Uterus (tissue), 2 donors: ENCODE measurements around the gene HNRNPAB.

Experiments used
- CTCF ChIP-seq, 4 experiments: fragments of 200-600 bp in 2 of 4; fragments of 450-650 bp in 2 of 4; sonication (generic) in 2 of 4; IDR thresholded peaks; one replicate each; pipeline ENCODE4 v1.5.1; 2016 to 2019; ENCODE audit warnings: antibody characterized with exemption in 4 of 4, mild to moderate bottlenecking in 2 of 4, moderate library complexity in 1 of 4
- POLR2A ChIP-seq, 2 donors: fragments of 450-650 bp; IDR thresholded peaks; one replicate each; pipeline ENCODE4 v1.6.1; 2016; ENCODE audit warnings: antibody characterized with exemption in 2 of 2, mild to moderate bottlenecking in 1 of 2, moderate library complexity in 1 of 2

- TF ChIP-seq CTCF (IDR thresholded peaks at IDR 0.05) (no peak), POLR2A (IDR thresholded peaks at IDR 0.05) (no peak)
Measured at GRCh38 chr5:178199581-178200434, 4.5 kb upstream of the HNRNPAB start.
